ENCODE measurements around the gene ANK3. TPM values are rescaled to one million over a fixed set of nuclear protein-coding genes. Genes with fewer than 3 reads are reported as not detected.

The ANK3 gene
- total RNA-seq, 1 experiment from 2014 or later: 15.3 TPM

- BruUV-seq (replicated peaks): no TSS peak
- Histone ChIP-seq H3K4me2 (ENCODE audit: low read length) (no peak overlapping the region), H3K4me1 (ENCODE audit: control insufficient read depth in 1 of 2, insufficient read depth in 2 of 2, low read length in 2 of 2) (no peaks in the 10 kb centered on the region), H3K9me3 (ENCODE audit: control insufficient read depth in 1 of 2, insufficient read depth in 1 of 2, low read depth in 1 of 2, low read length in 2 of 2) (no peaks in the 10 kb centered on the region), H2AFZ (ENCODE audit: low read depth, low read length, poor library complexity, severe bottlenecking) (no peak overlapping the region), H3K36me3 (ENCODE audit: control insufficient read depth in 1 of 2, insufficient read depth in 2 of 2, low read length in 2 of 2) (no peaks in the 10 kb centered on the region), H3K27me3 (ENCODE audit: insufficient read depth, low read length) (no peaks in the 10 kb centered on the region), H3K79me2 (ENCODE audit: insufficient read depth, low read length) (no peaks in the 10 kb centered on the region), H3K27ac (ENCODE audit: low read depth, low read length) (no peak overlapping the region), H3K9ac (ENCODE audit: low read length) (no peak overlapping the region), H3K4me3 (replicated peaks in 1 of 2; ENCODE audit: low read depth in 1 of 2, low read length in 2 of 2) (no peak overlapping the region), H4K20me1 (ENCODE audit: insufficient read depth) (no peaks in the 10 kb centered on the region), H3K9me2 (ENCODE audit: insufficient read depth) (no peaks in the 10 kb centered on the region)
- DNase-seq (ENCODE audit: low read depth, low spot score): no peak
- intact Hi-C loops (cut with micrococcal nuclease): no loop called here
- POLR2A ChIA-PET: no interaction called here
- no peak for TF ChIP-seq EZH2 (IDR thresholded peaks at IDR 0.05)
- TF ChIP-seq CBX3 (IDR thresholded peaks at IDR 0.05; ENCODE audit: low read depth): no peak
- TF ChIP-seq CEBPB (IDR thresholded peaks at IDR 0.05; ENCODE audit: low read depth): no peak
- no peak for TF ChIP-seq CTCF (IDR thresholded peaks at IDR 0.05 in 2 of 3, conservative IDR thresholded peaks at IDR 0.05 in 1 of 3; ENCODE audit: borderline replicate concordance in 1 of 3, insufficient read depth in 1 of 3, low read depth in 2 of 3, low read length in 2 of 3)
- TF ChIP-seq EGR1 (IDR thresholded peaks at IDR 0.05; ENCODE audit: low read depth): no peak
- TF ChIP-seq POLR2AphosphoS5 (IDR thresholded peaks at IDR 0.05; ENCODE audit: low read depth, low read length): no peak
- TF ChIP-seq YY1 (IDR thresholded peaks at IDR 0.05; ENCODE audit: extremely low read depth, insufficient replicate concordance, low read depth, low read length): no peak
- TF ChIP-seq ATF3 (IDR thresholded peaks at IDR 0.05): no peak
- TF ChIP-seq ZBTB33 (IDR thresholded peaks at IDR 0.05; ENCODE audit: extremely low read depth, insufficient replicate concordance, low read length): no peak
- no peak for TF ChIP-seq SP1 (IDR thresholded peaks at IDR 0.05; ENCODE audit: low read depth)
- no peak for TF ChIP-seq SRF (IDR thresholded peaks at IDR 0.05; ENCODE audit: low read depth)
- TF ChIP-seq ZFX (IDR thresholded peaks at IDR 0.05): no peak
- RAD21 ChIA-PET (ENCODE audit: low non-redundant PET in 1 of 2, low total read pairs in 2 of 2, uncharacterized antibody in 2 of 2, unreplicated experiment in 2 of 2): interaction anchor here in 1 of 2 experiments (0.6 kb wide), 1 partner anchor 106 kb away, joined by 3 read pairs; no protein-coding TSS in a partner anchor
- CTCF ChIA-PET: interaction anchor here (1.6 to 1.7 kb wide), 2 partner anchors 92 to 106 kb away, joined by 9 to 13 read pairs; no protein-coding TSS in a partner anchor
- ATAC-seq: no peak
Measured at GRCh38 chr10:60206735-60207134, 182.9 kb downstream of the ANK3 start.
